GM23248 (cell line): ENCODE results near the gene ULK4.

Experiments used
- EZH2 ChIP-seq: fragments of 200-600 bp; sonication (generic); IDR thresholded peaks from 2 replicates; pipeline ENCODE4 v1.6.1; 2018; ENCODE audit warnings: antibody characterized with exemption, mild to moderate bottlenecking; ENCODE audit not compliant: insufficient read depth, poor library complexity, severe bottlenecking
- EZH2phosphoT487 ChIP-seq: fragments of 200-600 bp; sonication (generic); IDR thresholded peaks from 2 replicates; pipeline ENCODE4 v1.6.1; 2018; ENCODE audit warnings: antibody characterized with exemption, moderate library complexity, mild to moderate bottlenecking, low read depth; ENCODE audit not compliant: insufficient read depth

DNA sequence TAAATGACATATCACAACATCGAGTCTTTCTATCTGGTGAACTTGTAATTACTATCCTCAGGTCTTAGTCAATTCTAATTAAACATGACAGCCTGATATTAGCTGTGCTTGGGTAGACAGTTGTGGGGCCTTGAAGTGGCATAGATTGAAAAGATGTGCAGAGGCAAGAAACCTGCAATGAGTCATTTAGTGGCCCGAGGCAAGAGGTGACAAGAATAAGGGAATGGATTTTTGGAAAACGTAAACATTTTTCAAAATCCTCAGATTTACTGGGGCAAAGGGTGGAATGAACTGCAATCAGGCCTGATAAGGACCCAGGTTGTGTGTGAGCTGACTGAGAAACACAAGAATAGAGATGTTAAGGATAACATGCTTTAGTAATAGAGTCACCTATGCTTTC is 29.5 kb upstream of the ULK4 start:
- TF ChIP-seq EZH2 (no peak), EZH2phosphoT487 (no peak)
